Type B pancreatic cell (in vitro differentiated cells): Measurements from ENCODE around the gene DNAJC7. TPM values are rescaled to one million over a fixed set of nuclear protein-coding genes. Genes with fewer than 3 reads are reported as not detected.

Source experiments
- DNase-seq: peaks from one replicate; pipeline ENCODE4 v3.0.0; 2021; ENCODE audit warnings: mixed read lengths; ENCODE audit not compliant: unreplicated experiment; ENCODE audit errors: extremely low spot score
- H3K27ac Mint-ChIP-seq: 2 replicates; pipeline ENCODE4 v1.8.0; 2021; ENCODE audit warnings: mild to moderate bottlenecking, mixed read lengths
- H3K27me3 Mint-ChIP-seq: 2 replicates; pipeline ENCODE4 v1.8.0; 2021; ENCODE audit warnings: mixed read lengths
- H3K36me3 Mint-ChIP-seq: 2 replicates; pipeline ENCODE4 v1.8.0; 2021; ENCODE audit warnings: mixed read lengths
- H3K4me1 Mint-ChIP-seq: one replicate; pipeline ENCODE4 v1.8.0; 2021; ENCODE audit warnings: mixed read lengths; ENCODE audit not compliant: unreplicated experiment
- H3K4me3 Mint-ChIP-seq: 2 replicates; pipeline ENCODE4 v1.8.0; 2021; ENCODE audit warnings: mild to moderate bottlenecking, mixed read lengths
- H3K9me3 Mint-ChIP-seq: 2 replicates; pipeline ENCODE4 v1.8.0; 2021; ENCODE audit warnings: mixed read lengths
- total RNA-seq: library from RNA; stranded (reverse); gene quantifications from 2 replicates; pipeline ENCODE4 v1.2.1, GENCODE V29; 2021; ENCODE audit warnings: low replicate concordance
- TF ChIP-seq, protein P1 (sequence below): fragments of 200-600 bp; sonication (generic); conservative IDR thresholded peaks from 2 replicates; pipeline ENCODE4 v1.5.0; 2021; ENCODE audit warnings: antibody characterized with exemption, mild to moderate bottlenecking

The DNAJC7 gene
- total RNA-seq, 1 donor from 2014 or later: 88.7 TPM

DNA sequence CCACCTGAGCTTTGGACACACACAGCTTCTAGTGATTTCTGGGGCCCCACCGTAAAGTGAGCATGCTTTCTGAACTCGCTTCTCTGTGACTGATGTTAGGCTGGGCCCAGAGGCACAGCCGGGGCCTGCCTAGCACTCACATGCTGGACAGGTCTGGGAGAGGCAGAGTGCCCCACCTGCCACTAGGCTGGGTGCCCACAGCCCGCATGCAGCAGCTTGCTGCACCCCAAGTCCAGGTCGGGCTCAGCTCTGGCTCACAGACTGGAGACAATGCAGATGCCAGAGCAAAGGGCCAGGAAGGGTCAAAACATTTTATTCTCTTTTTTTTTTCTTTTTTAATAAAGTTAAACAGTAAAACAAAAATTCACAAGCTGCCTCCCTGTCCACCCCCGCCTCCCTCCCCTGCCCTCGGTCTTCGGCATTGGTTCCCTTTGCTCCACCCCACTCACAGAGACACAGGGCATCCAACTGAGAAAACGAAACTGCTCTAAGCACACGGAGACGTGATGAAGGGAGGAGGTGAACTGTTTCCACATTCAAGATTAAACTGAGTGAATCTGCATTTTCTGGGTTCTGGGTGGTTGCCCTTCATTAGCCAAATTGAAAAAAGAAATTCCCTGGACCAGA lies 41.0 kb downstream of the DNAJC7 start:
- Mint-ChIP-seq H3K27me3 (no peaks in the 10 kb centered on the region), H3K36me3 (peaks cover 14% of the 10 kb centered on the region), H3K9me3 (no peaks in the 10 kb centered on the region), H3K4me1 (peaks cover 9% of the 10 kb centered on the region), H3K4me3 (no peak overlapping the region), H3K27ac (no peak overlapping the region)
- DNase-seq: no peak
- TF ChIP-seq, protein P1, sequence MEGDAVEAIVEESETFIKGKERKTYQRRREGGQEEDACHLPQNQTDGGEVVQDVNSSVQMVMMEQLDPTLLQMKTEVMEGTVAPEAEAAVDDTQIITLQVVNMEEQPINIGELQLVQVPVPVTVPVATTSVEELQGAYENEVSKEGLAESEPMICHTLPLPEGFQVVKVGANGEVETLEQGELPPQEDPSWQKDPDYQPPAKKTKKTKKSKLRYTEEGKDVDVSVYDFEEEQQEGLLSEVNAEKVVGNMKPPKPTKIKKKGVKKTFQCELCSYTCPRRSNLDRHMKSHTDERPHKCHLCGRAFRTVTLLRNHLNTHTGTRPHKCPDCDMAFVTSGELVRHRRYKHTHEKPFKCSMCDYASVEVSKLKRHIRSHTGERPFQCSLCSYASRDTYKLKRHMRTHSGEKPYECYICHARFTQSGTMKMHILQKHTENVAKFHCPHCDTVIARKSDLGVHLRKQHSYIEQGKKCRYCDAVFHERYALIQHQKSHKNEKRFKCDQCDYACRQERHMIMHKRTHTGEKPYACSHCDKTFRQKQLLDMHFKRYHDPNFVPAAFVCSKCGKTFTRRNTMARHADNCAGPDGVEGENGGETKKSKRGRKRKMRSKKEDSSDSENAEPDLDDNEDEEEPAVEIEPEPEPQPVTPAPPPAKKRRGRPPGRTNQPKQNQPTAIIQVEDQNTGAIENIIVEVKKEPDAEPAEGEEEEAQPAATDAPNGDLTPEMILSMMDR: no peak

DNA sequence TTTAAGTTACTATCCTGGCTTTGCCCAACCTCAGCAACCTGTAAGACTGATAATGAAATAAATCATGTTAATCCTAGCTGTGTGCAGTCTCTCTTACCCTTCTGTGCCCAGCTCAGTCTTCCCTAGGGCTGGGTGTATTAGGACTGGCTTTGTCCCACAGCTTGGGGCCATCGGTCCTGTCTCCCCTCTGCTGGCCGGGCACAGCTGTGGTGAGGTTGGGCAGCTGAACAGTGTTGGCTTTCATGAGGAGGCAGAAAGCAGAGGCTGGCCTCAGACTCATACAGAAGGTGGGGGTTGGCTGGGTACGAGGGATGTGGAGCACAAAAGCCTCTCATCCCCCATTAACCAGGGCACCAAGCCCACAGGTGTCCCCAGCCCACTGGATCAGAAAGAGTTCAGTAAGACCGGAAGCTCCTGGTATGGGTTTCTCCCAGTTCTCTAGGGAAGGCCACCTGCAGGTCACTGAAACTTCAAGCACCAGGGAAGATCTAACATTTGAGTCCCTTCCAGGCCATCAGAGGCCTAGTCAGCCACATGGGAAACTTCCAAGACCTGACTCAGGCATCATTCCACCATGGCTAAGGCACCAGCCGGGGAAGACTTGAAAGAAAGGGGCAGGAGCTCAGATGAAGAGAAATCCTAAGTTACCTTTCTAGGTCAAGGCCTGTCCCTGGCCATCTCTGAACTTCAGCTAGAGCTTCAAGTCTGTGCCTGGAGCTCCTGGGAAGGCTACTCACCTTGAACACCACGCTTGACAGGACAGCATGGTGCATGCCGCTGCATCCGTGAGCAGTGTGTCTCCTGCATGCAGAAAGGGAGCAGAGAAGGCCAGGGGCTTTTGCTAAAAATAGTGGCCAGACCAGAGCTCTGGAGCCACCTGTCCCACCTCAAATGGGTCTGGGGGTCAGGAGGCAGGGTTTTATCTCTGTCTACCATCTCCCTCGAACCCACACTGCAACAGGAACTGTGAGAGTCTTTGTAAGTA lies 41.8 kb downstream of the DNAJC7 start:
- no peak overlapping the region for H3K27ac Mint-ChIP-seq
- peaks cover 13% of the 10 kb centered on the region for H3K4me1 Mint-ChIP-seq
- H3K36me3 Mint-ChIP-seq: peaks cover 13% of the 10 kb centered on the region

DNA sequence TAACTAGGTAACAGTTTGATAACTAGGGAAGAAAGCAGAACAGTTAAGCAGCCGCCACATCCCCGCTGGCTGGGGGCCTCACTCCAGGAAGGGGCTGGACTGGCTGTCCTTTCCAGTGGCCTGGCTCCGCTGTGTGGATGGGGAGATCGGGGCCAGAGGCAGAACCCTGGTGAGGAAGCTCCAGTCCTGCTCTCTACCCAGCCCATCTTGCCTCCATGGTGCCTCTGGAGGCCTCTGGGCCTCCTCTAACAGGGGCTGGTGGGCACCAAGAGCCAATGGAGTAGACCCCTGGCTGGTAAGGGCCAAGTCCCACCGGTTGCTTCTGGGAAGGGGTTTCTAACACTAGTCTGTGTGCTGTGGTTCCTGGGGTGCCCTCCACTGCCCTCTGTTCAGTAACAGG lies 42.6 kb downstream of the DNAJC7 start:
- Mint-ChIP-seq H3K27ac (no peak overlapping the region), H3K9me3 (no peaks in the 10 kb centered on the region), H3K27me3 (no peaks in the 10 kb centered on the region), H3K4me1 (peaks cover 13% of the 10 kb centered on the region), H3K36me3 (peaks cover 16% of the 10 kb centered on the region), H3K4me3 (no peak overlapping the region)
- TF ChIP-seq, protein P1: no peak
- no peak for DNase-seq

More for the DNA sequence above, 41.8 kb downstream of the DNAJC7 start:
- Mint-ChIP-seq H3K9me3 (no peaks in the 10 kb centered on the region), H3K4me3 (no peak overlapping the region), H3K27me3 (no peaks in the 10 kb centered on the region)
- TF ChIP-seq, protein P1: no peak
- no peak for DNase-seq

DNA sequence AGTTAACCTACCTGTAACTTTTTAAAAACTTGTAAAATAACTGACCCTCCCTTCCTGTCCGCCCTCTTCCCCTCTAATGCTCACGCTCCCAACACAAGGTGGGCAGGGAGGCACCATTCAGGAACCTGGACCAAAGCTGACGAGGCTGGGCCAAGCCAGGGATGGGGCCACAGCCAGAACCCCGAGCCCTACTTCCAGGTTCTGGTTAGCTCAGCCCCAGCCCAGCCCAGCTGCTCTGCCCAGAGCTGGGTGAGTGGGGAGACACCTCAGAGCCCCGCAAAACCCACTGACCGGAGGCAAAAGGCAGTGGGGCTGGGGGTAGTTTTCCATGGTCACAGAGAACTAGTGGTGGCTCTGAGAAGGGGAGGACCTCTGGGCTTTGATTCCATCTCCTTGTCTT lies 43.2 kb downstream of the DNAJC7 start:
- Mint-ChIP-seq H3K27me3 (no peaks in the 10 kb centered on the region), H3K9me3 (no peaks in the 10 kb centered on the region), H3K4me3 (no peak overlapping the region), H3K36me3 (peaks cover 18% of the 10 kb centered on the region), H3K4me1 (peaks cover 13% of the 10 kb centered on the region), H3K27ac (no peak overlapping the region)
- TF ChIP-seq, protein P1: no peak
- no peak for DNase-seq

DNA sequence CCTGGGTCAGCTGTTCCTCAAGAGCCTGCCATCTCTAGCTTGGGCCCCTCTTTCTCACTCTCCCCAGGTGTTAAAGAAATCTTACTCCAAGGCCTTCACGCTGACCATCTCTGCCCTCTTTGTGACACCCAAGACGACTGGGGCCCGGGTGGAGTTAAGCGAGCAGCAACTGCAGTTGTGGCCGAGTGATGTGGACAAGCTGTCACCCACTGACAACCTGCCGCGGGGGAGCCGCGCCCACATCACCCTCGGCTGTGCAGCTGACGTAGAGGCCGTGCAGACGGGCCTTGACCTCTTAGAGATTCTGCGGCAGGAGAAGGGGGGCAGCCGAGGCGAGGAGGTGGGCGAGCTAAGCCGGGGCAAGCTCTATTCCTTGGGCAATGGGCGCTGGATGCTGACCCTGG lies 43.8 kb downstream of the DNAJC7 start:
- Mint-ChIP-seq H3K36me3 (peaks cover 18% of the 10 kb centered on the region), H3K9me3 (no peaks in the 10 kb centered on the region), H3K27me3 (no peaks in the 10 kb centered on the region), H3K4me3 (peak overlapping the region; percentile 52), H3K27ac (peak overlapping the region; percentile 69), H3K4me1 (peaks cover 13% of the 10 kb centered on the region)
- TF ChIP-seq, protein P1: no peak
- DNase-seq: no peak
